MM.1S (cell line): ENCODE results near the gene LY9.

Experiments used
- DNase-seq: peaks from one replicate; pipeline ENCODE4 v3.0.0-alpha.2; 2015
- H2AFZ ChIP-seq: fragments of 300-600 bp; sonication (generic); 2 replicates; pipeline ENCODE4 v1.6.0; 2016; ENCODE audit warnings: antibody characterized with exemption, low read length
- H3F3A ChIP-seq: fragments of 300-600 bp; sonication (generic); 2 replicates; pipeline ENCODE4 v1.6.1; 2016; ENCODE audit warnings: mild to moderate bottlenecking, antibody characterized with exemption, low read length, moderate library complexity, mixed read lengths; ENCODE audit not compliant: insufficient read depth
- H3K27ac ChIP-seq: fragments of 300-600 bp; sonication (generic); 2 replicates; pipeline ENCODE4 v1.5.1; 2016; ENCODE audit warnings: mild to moderate bottlenecking, low read length
- H3K27me3 ChIP-seq: fragments of 300-600 bp; sonication (generic); replicated peaks from 2 replicates; pipeline ENCODE4 v1.6.0; 2016; ENCODE audit warnings: low read length; ENCODE audit not compliant: insufficient read depth
- H3K36me3 ChIP-seq: fragments of 300-600 bp; sonication (generic); replicated peaks from 2 replicates; pipeline ENCODE4 v1.6.1; 2016; ENCODE audit warnings: mild to moderate bottlenecking, low read length, mixed read lengths; ENCODE audit not compliant: insufficient read depth
- H3K4me1 ChIP-seq: fragments of 300-600 bp; sonication (generic); 2 replicates; pipeline ENCODE4 v1.6.1; 2016; ENCODE audit warnings: low read length, mixed read lengths
- H3K4me2 ChIP-seq: fragments of 300-600 bp; sonication (generic); 2 replicates; pipeline ENCODE4 v1.6.0; 2016; ENCODE audit warnings: low read depth, low read length
- H3K4me3 ChIP-seq: fragments of 300-600 bp; sonication (generic); 2 replicates; pipeline ENCODE4 v1.5.1; 2016; ENCODE audit warnings: low read length, mixed read lengths
- H3K79me2 ChIP-seq: fragments of 300-600 bp; sonication (generic); 2 replicates; pipeline ENCODE4 v1.6.1; 2016; ENCODE audit warnings: mixed run types, low read length, mixed read lengths
- H3K9ac ChIP-seq: fragments of 300-600 bp; sonication (generic); 2 replicates; pipeline ENCODE4 v1.6.1; 2016; ENCODE audit warnings: low read length, mixed read lengths
- H3K9me2 ChIP-seq: fragments of 300-600 bp; sonication (generic); replicated peaks from 2 replicates; pipeline ENCODE4 v1.6.1; 2016; ENCODE audit warnings: mild to moderate bottlenecking, low read length, mixed read lengths; ENCODE audit not compliant: insufficient read depth
- H3K9me3 ChIP-seq: fragments of 300-600 bp; sonication (generic); replicated peaks from 2 replicates; pipeline ENCODE4 v1.6.1; 2016; ENCODE audit warnings: mild to moderate bottlenecking, low read length, mixed read lengths; ENCODE audit not compliant: insufficient read depth
- H4K20me1 ChIP-seq: fragments of 300-600 bp; sonication (generic); 2 replicates; pipeline ENCODE4 v1.6.1; 2016; ENCODE audit warnings: mild to moderate bottlenecking, low read length, moderate library complexity, mixed read lengths; ENCODE audit not compliant: insufficient read depth
- EZH2 ChIP-seq: fragments of 300-600 bp; sonication (generic); optimal IDR thresholded peaks from 2 replicates; pipeline ENCODE3; 2017; ENCODE audit warnings: low read depth, mild to moderate bottlenecking, antibody characterized with exemption, low read length, mixed read lengths
- EZH2phosphoT487 ChIP-seq: fragments of 300-600 bp; sonication (generic); IDR thresholded peaks from 2 replicates; pipeline ENCODE4 v1.6.1; 2018; ENCODE audit warnings: antibody characterized with exemption, low read length
- TF ChIP-seq, protein P1 (sequence below): fragments of 300-600 bp; sonication (generic); IDR thresholded peaks from 2 replicates; pipeline ENCODE4 v1.5.1; 2016; ENCODE audit warnings: antibody characterized with exemption, low read length, mixed read lengths

LY9 gene

DNA sequence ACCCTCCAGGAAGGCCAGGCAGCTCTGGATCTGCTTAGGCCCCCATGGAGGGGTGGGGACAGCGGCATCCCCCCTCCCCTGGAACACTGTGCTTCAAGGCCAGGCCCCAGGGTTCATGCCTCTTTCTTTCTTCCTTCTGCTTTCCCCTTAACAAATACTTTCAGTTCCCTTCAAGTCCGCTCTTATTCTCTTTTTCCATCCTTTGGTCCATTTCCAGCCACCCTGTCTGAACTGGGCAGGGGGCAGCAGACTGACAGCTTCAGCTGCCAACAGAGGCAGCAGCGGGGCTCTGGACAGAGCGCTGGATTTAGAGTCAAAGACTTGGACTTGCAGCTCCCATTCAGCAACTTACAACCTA lies 67.8 kb downstream of the LY9 start:
- Histone ChIP-seq H3K4me3 (no peak overlapping the region), H3K4me2 (no peak overlapping the region), H2AFZ (no peak overlapping the region), H3F3A (no peaks in the 10 kb centered on the region), H3K9ac (no peak overlapping the region), H4K20me1 (no peaks in the 10 kb centered on the region), H3K4me1 (no peaks in the 10 kb centered on the region), H3K27me3 (no peaks in the 10 kb centered on the region), H3K9me2 (no peaks in the 10 kb centered on the region), H3K27ac (no peak overlapping the region), H3K9me3 (no peaks in the 10 kb centered on the region), H3K79me2 (no peaks in the 10 kb centered on the region), H3K36me3 (no peaks in the 10 kb centered on the region)
- TF ChIP-seq EZH2: no peak
- TF ChIP-seq EZH2phosphoT487: no peak
- no peak for DNase-seq

DNA sequence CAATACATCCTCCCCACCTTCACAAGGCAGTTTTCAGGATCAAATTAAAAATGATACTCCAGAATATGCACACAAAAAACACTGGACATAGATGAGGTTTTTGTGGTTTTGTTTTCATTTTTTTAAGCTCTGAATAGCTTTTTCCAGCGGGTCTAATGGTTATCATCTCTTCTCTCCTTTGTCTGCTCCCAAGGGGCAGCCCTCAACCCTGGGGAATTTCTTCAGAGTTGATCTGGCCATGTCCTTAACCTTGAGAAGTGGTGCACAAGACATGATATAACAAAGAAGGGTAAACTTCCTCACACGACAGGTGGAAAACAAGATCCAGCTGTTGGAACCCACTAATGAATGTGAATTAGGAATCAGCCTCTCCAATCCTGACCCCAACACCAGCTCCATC lies 68.2 kb downstream of the LY9 start:
- H3K4me1 ChIP-seq: no peaks in the 10 kb centered on the region

DNA sequence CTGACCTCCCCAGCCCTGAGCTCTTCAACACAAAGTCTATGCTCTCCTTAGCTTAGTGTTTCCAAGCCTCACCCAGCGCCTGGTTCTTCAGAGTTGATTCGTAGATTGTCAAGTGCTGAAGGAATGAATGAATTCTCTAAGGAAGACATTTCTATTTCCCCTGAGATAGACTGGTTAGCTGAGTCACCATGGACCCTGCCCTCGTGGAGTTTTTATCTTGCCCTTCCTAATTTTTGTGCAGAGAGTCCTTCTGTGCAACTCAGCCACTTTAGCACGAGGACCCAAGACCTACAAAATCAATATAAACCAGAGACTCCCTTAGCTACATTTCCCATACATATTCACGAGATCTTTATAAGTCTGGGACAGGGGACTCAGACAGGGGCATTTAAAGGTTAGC lies 69.4 kb downstream of the LY9 start:
- H3F3A ChIP-seq: no peaks in the 10 kb centered on the region
- no peaks in the 10 kb centered on the region for H3K4me1 ChIP-seq
- H3K27me3 ChIP-seq: no peaks in the 10 kb centered on the region
- no peaks in the 10 kb centered on the region for H3K9me2 ChIP-seq
- no peak overlapping the region for H3K4me2 ChIP-seq
- no peaks in the 10 kb centered on the region for H3K9me3 ChIP-seq
- H2AFZ ChIP-seq: no peak overlapping the region
- TF ChIP-seq EZH2: no peak
- TF ChIP-seq, protein P1, sequence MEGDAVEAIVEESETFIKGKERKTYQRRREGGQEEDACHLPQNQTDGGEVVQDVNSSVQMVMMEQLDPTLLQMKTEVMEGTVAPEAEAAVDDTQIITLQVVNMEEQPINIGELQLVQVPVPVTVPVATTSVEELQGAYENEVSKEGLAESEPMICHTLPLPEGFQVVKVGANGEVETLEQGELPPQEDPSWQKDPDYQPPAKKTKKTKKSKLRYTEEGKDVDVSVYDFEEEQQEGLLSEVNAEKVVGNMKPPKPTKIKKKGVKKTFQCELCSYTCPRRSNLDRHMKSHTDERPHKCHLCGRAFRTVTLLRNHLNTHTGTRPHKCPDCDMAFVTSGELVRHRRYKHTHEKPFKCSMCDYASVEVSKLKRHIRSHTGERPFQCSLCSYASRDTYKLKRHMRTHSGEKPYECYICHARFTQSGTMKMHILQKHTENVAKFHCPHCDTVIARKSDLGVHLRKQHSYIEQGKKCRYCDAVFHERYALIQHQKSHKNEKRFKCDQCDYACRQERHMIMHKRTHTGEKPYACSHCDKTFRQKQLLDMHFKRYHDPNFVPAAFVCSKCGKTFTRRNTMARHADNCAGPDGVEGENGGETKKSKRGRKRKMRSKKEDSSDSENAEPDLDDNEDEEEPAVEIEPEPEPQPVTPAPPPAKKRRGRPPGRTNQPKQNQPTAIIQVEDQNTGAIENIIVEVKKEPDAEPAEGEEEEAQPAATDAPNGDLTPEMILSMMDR: no peak
- TF ChIP-seq EZH2phosphoT487: no peak
- no peak for DNase-seq
- H3K4me3 ChIP-seq: no peak overlapping the region
- no peak overlapping the region for H3K27ac ChIP-seq
- H4K20me1 ChIP-seq: no peaks in the 10 kb centered on the region
- H3K9ac ChIP-seq: no peak overlapping the region
- no peaks in the 10 kb centered on the region for H3K36me3 ChIP-seq
- H3K79me2 ChIP-seq: no peaks in the 10 kb centered on the region

More for the DNA sequence above, 68.2 kb downstream of the LY9 start:
- H3K27me3 ChIP-seq: no peaks in the 10 kb centered on the region
- DNase-seq: no peak
- H2AFZ ChIP-seq: no peak overlapping the region
- H3K9me2 ChIP-seq: no peaks in the 10 kb centered on the region
- TF ChIP-seq, protein P1: no peak
- TF ChIP-seq EZH2 (no peak), EZH2phosphoT487 (no peak)
- no peaks in the 10 kb centered on the region for H4K20me1 ChIP-seq
- H3K36me3 ChIP-seq: no peaks in the 10 kb centered on the region
- H3K4me2 ChIP-seq: no peak overlapping the region
- no peaks in the 10 kb centered on the region for H3K9me3 ChIP-seq
- no peaks in the 10 kb centered on the region for H3K79me2 ChIP-seq
- H3K27ac ChIP-seq: no peak overlapping the region
- H3F3A ChIP-seq: no peaks in the 10 kb centered on the region
- H3K9ac ChIP-seq: no peak overlapping the region
- H3K4me3 ChIP-seq: no peak overlapping the region

DNA sequence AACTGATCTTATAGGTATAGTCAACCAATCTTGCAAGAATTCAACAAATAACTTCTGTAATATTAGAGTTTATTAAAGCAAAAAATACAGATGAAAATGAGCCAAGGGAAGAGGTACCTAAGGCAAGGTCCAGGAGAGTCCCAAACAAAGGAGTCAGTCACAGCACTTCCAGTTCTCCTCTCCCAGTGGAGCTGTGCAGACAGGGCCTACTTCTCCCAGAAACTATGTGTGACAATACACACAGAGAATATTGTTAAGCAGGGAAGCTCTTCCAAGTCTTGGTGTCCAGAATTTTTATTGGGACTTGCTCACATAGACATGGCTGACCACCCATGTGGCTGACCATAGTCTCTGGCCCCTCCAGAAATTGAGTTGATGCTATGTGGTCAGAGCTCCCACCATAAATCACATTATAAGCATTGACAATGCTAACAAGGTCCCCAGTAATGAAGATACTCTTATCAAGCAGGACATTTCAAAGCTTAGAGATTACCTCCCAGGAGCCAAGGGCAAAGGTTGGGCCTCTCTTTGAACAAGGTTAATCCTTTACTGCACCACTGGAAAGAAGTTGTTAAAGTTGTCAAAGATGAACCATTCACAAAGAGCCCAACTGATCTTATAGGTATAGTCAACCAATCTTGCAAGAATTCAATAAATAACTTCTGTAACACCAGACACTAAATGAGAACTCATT lies 70.2 kb downstream of the LY9 start:
- DNase-seq: no peak
- TF ChIP-seq EZH2phosphoT487: no peak
- Histone ChIP-seq H3K36me3 (no peaks in the 10 kb centered on the region), H3K9ac (no peak overlapping the region), H3K9me3 (no peaks in the 10 kb centered on the region), H3K27me3 (no peaks in the 10 kb centered on the region), H3K79me2 (no peaks in the 10 kb centered on the region), H3K27ac (no peak overlapping the region), H4K20me1 (no peaks in the 10 kb centered on the region), H2AFZ (no peak overlapping the region), H3F3A (no peaks in the 10 kb centered on the region), H3K4me2 (no peak overlapping the region), H3K9me2 (no peaks in the 10 kb centered on the region), H3K4me1 (no peaks in the 10 kb centered on the region), H3K4me3 (no peak overlapping the region)
